Loucy (cell line): ENCODE measurements around the gene SPP2.

ENCODE experiments used
- H2AFZ ChIP-seq: fragments of 200-600 bp; sonication (generic); 2 replicates; pipeline ENCODE4 v1.6.0; 2016; ENCODE audit warnings: antibody characterized with exemption, mild to moderate bottlenecking, low read length, moderate library complexity
- H3F3A ChIP-seq: fragments of 200-600 bp; 2 replicates; pipeline ENCODE4 v1.6.0; 2016; ENCODE audit warnings: antibody characterized with exemption, low read depth, mild to moderate bottlenecking
- H3K27me3 ChIP-seq: fragments of 200-600 bp; sonication (generic); 2 replicates; pipeline ENCODE4 v1.6.1; 2014; ENCODE audit warnings: low read length, mild to moderate bottlenecking; ENCODE audit not compliant: insufficient read depth, poor library complexity, severe bottlenecking
- H3K36me3 ChIP-seq: fragments of 200-600 bp; sonication (generic); 2 replicates; pipeline ENCODE4 v1.6.1; 2016; ENCODE audit warnings: low read length; ENCODE audit not compliant: insufficient read depth
- H3K4me1 ChIP-seq: fragments of 200-600 bp; sonication (generic); 2 replicates; pipeline ENCODE4 v1.5.1; 2014; ENCODE audit warnings: low read length, mild to moderate bottlenecking; ENCODE audit not compliant: insufficient read depth, poor library complexity, severe bottlenecking
- H3K4me2 ChIP-seq: fragments of 200-600 bp; sonication (generic); 2 replicates; pipeline ENCODE4 v1.6.0; 2014; ENCODE audit warnings: antibody characterized with exemption, low read length, low read depth, mild to moderate bottlenecking; ENCODE audit not compliant: poor library complexity, severe bottlenecking
- H3K4me3 ChIP-seq: fragments of 200-600 bp; sonication (generic); 2 replicates; pipeline ENCODE4 v1.5.1; 2014; ENCODE audit warnings: low read length, mild to moderate bottlenecking, mixed read lengths; ENCODE audit not compliant: poor library complexity, severe bottlenecking
- H3K79me2 ChIP-seq: fragments of 200-600 bp; sonication (generic); 2 replicates; pipeline ENCODE4 v1.6.1; 2014; ENCODE audit warnings: low read length; ENCODE audit not compliant: insufficient read depth
- H3K9ac ChIP-seq: fragments of 200-600 bp; sonication (generic); 2 replicates; pipeline ENCODE4 v1.6.0; 2014; ENCODE audit warnings: mild to moderate bottlenecking, low read depth, low read length, moderate library complexity; ENCODE audit not compliant: poor library complexity, severe bottlenecking
- H3K9me2 ChIP-seq: fragments of 200-600 bp; sonication (generic); replicated peaks from 2 replicates; pipeline ENCODE4 v1.6.1; 2016; ENCODE audit warnings: low read depth, low read length, mixed read lengths
- H3K9me3 ChIP-seq: fragments of 200-600 bp; sonication (generic); 2 replicates; pipeline ENCODE4 v1.6.1; 2014; ENCODE audit warnings: mild to moderate bottlenecking, antibody characterized with exemption, low read length, low read depth; ENCODE audit not compliant: insufficient read depth
- H4K20me1 ChIP-seq: fragments of 200-600 bp; sonication (generic); 2 replicates; pipeline ENCODE4 v1.6.0; 2014; ENCODE audit warnings: antibody characterized with exemption, low read length, mild to moderate bottlenecking; ENCODE audit not compliant: insufficient read depth, poor library complexity, severe bottlenecking
- CTCF ChIP-seq: fragments of 200-600 bp; sonication (generic); conservative IDR thresholded peaks from 2 replicates; pipeline ENCODE4 v1.5.1; 2014; ENCODE audit warnings: mild to moderate bottlenecking, antibody characterized with exemption, low read length
- EZH2phosphoT487 ChIP-seq: fragments of 200-600 bp; IDR thresholded peaks from 2 replicates; pipeline ENCODE4 v1.6.1; 2018; ENCODE audit warnings: antibody characterized with exemption, mild to moderate bottlenecking, moderate library complexity, borderline replicate concordance

Gene SPP2

GRCh38 chr2:234075518-234075915 lies 25.0 kb downstream of the SPP2 start:
- no peak overlapping the region for H3K4me3 ChIP-seq
- H3K9me2 ChIP-seq: no peaks in the 10 kb centered on the region
- no peak overlapping the region for H2AFZ ChIP-seq
- no peaks in the 10 kb centered on the region for H3F3A ChIP-seq
- peaks cover 3% of the 10 kb centered on the region for H3K4me1 ChIP-seq
- no peaks in the 10 kb centered on the region for H3K27me3 ChIP-seq
- H3K9me3 ChIP-seq: no peaks in the 10 kb centered on the region
- H3K4me2 ChIP-seq: no peak overlapping the region
- H3K9ac ChIP-seq: no peak overlapping the region
- no peaks in the 10 kb centered on the region for H3K36me3 ChIP-seq
- H3K79me2 ChIP-seq: no peaks in the 10 kb centered on the region
- H4K20me1 ChIP-seq: no peaks in the 10 kb centered on the region
- no peak for TF ChIP-seq EZH2phosphoT487
- TF ChIP-seq CTCF: no peak

- Histone ChIP-seq H3K36me3 (no peaks in the 10 kb centered on the region), H2AFZ (no peak overlapping the region), H3K79me2 (no peaks in the 10 kb centered on the region), H3K9me3 (no peaks in the 10 kb centered on the region), H3K4me3 (no peak overlapping the region), H3K4me1 (peaks cover 3% of the 10 kb centered on the region), H3F3A (no peaks in the 10 kb centered on the region), H3K27me3 (no peaks in the 10 kb centered on the region), H3K4me2 (no peak overlapping the region), H3K9me2 (no peaks in the 10 kb centered on the region), H3K9ac (no peak overlapping the region), H4K20me1 (no peaks in the 10 kb centered on the region)
- TF ChIP-seq EZH2phosphoT487: no peak
- TF ChIP-seq CTCF: no peak
Observed at GRCh38 chr2:234075947-234076346, 25.4 kb downstream of the SPP2 start.

GRCh38 chr2:234076451-234076850 lies 25.9 kb downstream of the SPP2 start:
- Histone ChIP-seq H3K9me3 (no peaks in the 10 kb centered on the region), H3K27me3 (no peaks in the 10 kb centered on the region), H3K36me3 (no peaks in the 10 kb centered on the region), H2AFZ (no peak overlapping the region), H3K4me1 (peaks cover 3% of the 10 kb centered on the region), H3F3A (no peaks in the 10 kb centered on the region), H3K4me3 (no peak overlapping the region), H3K9ac (no peak overlapping the region), H3K79me2 (no peaks in the 10 kb centered on the region), H3K9me2 (no peaks in the 10 kb centered on the region), H3K4me2 (no peak overlapping the region), H4K20me1 (no peaks in the 10 kb centered on the region)
- TF ChIP-seq CTCF: no peak
- no peak for TF ChIP-seq EZH2phosphoT487
